Naive thymus-derived CD4-positive, alpha-beta T cell (primary cell): ENCODE results near the gene AMELX. TPM values are rescaled to one million over a fixed set of nuclear protein-coding genes. Genes with fewer than 3 reads are reported as not detected.

ENCODE experiments used
- ATAC-seq: fragments of 150-1000 bp; cut with Tn5 transposase; 2 replicates; pipeline ENCODE4 v1.10.0; 2021; ENCODE audit warnings: mild to moderate bottlenecking, moderate library complexity
- CTCF ChIA-PET: fragments of 350-600 bp; sonication (Branson Sonifier 250); formaldehyde crosslinking; loops from one replicate; lab custom pipeline; 2021; ENCODE audit warnings: antibody characterized with exemption; lab: Charles Lee
- POLR2A ChIA-PET: fragments of 350-600 bp; sonication (Branson Sonifier 250); formaldehyde crosslinking; loops from one replicate; lab custom pipeline; 2021; ENCODE audit warnings: antibody characterized with exemption, inconsistent platforms; lab: Charles Lee
- DNase-seq, 9 donors: peaks; one replicate each; pipeline versions ENCODE4 v3.0.0 to v3.0.0-alpha.2; 2020 to 2022; ENCODE audit warnings: mixed read lengths in 1 of 9
- H3K27ac ChIP-seq: one replicate; pipeline ENCODE4 v1.7.0; 2013; ENCODE audit warnings: mild to moderate bottlenecking, low read depth, low read length, moderate library complexity
- H3K27me3 ChIP-seq, 2 donors: one replicate each; pipeline ENCODE4 v1.7.0; 2013; ENCODE audit warnings: low read length in 2 of 2, mild to moderate bottlenecking in 2 of 2, moderate library complexity in 2 of 2; ENCODE audit not compliant: control insufficient read depth in 2 of 2, insufficient read depth in 2 of 2
- H3K36me3 ChIP-seq, 3 experiments: 1 replicate in 2 of 3; 2 replicates in 1 of 3; pipeline ENCODE4 v1.7.0; 2013; ENCODE audit warnings: low read length in 3 of 3, mild to moderate bottlenecking in 3 of 3, moderate library complexity in 1 of 3; ENCODE audit not compliant: insufficient read depth in 3 of 3, control insufficient read depth in 2 of 3
- H3K4me1 ChIP-seq, 2 donors: one replicate each; pipeline ENCODE4 v1.7.0; 2013; ENCODE audit warnings: low read length in 2 of 2, mild to moderate bottlenecking in 2 of 2, moderate library complexity in 1 of 2; ENCODE audit not compliant: control insufficient read depth in 2 of 2, insufficient read depth in 2 of 2
- H3K4me3 ChIP-seq: 2 replicates; pipeline ENCODE4 v1.7.0; 2013; ENCODE audit warnings: mild to moderate bottlenecking, low read length
- H3K9me3 ChIP-seq, 3 experiments: 1 replicate in 2 of 3; 2 replicates in 1 of 3; pipeline ENCODE4 v1.7.0; 2013; ENCODE audit warnings: low read length in 3 of 3; ENCODE audit not compliant: control insufficient read depth in 2 of 3
- H3K27ac Mint-ChIP-seq, 9 donors: one replicate each; pipeline ENCODE4 v1.8.0; 2020 to 2022; ENCODE audit warnings: mixed read lengths in 9 of 9, mild to moderate bottlenecking in 8 of 9, moderate library complexity in 5 of 9, inconsistent platforms in 2 of 9
- H3K27me3 Mint-ChIP-seq, 5 donors: one replicate each; pipeline ENCODE4 v1.8.0; 2021 to 2022; ENCODE audit warnings: mixed read lengths in 5 of 5, mild to moderate bottlenecking in 1 of 5
- H3K36me3 Mint-ChIP-seq, 5 donors: one replicate each; pipeline ENCODE4 v1.8.0; 2020 to 2022; ENCODE audit warnings: mixed read lengths in 5 of 5, mild to moderate bottlenecking in 3 of 5, inconsistent platforms in 1 of 5
- H3K4me1 Mint-ChIP-seq, 7 donors: one replicate each; pipeline ENCODE4 v1.8.0; 2020 to 2022; ENCODE audit warnings: mixed read lengths in 7 of 7, mild to moderate bottlenecking in 3 of 7, inconsistent platforms in 1 of 7
- H3K4me3 Mint-ChIP-seq, 10 donors: one replicate each; pipeline ENCODE4 v1.8.0; 2020 to 2022; ENCODE audit warnings: mild to moderate bottlenecking in 10 of 10, mixed read lengths in 10 of 10, moderate library complexity in 6 of 10, inconsistent platforms in 2 of 10
- H3K9me3 Mint-ChIP-seq, 11 donors: one replicate each; pipeline ENCODE4 v1.8.0; 2020 to 2022; ENCODE audit warnings: mixed read lengths in 11 of 11, mild to moderate bottlenecking in 4 of 11, inconsistent platforms in 1 of 11, moderate library complexity in 1 of 11
- intact Hi-C, 2 donors: fragments of 100-400 bp; cut with micrococcal nuclease; formaldehyde crosslinking; loops; one replicate each; pipeline ENCODE4 v1.15.1; 2023
- polyA plus RNA-seq, 2 donors: library from polyadenylated mRNA; unstranded; fragments of 300-500 nt; fragmentation: Illumina TruSeq; gene quantifications; one replicate each; pipeline ENCODE4 v1.2.3, GENCODE V29; 2021
- total RNA-seq, 6 experiments: library from RNA in 5 of 6; stranded (reverse) in 5 of 6; gene quantifications; 1 replicate in 5 of 6; 2 replicates in 1 of 6; pipeline ENCODE4 v1.2.3 and lab custom pipeline; 2021 to 2026

The AMELX gene
- total and polyA plus RNA-seq, 7 experiments from 2014 or later: not detected

- H3K36me3 ChIP-seq: no peaks in the 10 kb centered on the region
- intact Hi-C loops: no loop called here
- Mint-ChIP-seq H3K4me1 (no peaks in the 10 kb centered on the region), H3K27me3 (no peaks in the 10 kb centered on the region), H3K4me3 (no peak overlapping the region), H3K27ac (no peak overlapping the region), H3K36me3 (no peaks in the 10 kb centered on the region), H3K9me3 (peaks cover 0 to 11% (median 0%) of the 10 kb centered on the region in 11 donors)
- CTCF ChIA-PET: no interaction called here
- H3K4me3 ChIP-seq: no peak overlapping the region
- no peaks in the 10 kb centered on the region for H3K27me3 ChIP-seq
- H3K27ac ChIP-seq: no peak overlapping the region
- ATAC-seq (no peak), DNase-seq (no peak)
- POLR2A ChIA-PET: no interaction called here
- H3K9me3 ChIP-seq: no peaks in the 10 kb centered on the region
- no peaks in the 10 kb centered on the region for H3K4me1 ChIP-seq
Observed at GRCh38 chrX:11328134-11328533, 34.9 kb downstream of the AMELX start.

GRCh38 chrX:11329021-11329420, 35.8 kb downstream of the AMELX start:
- intact Hi-C loops: no loop called here
- H3K27me3 Mint-ChIP-seq: no peaks in the 10 kb centered on the region
- H3K27ac Mint-ChIP-seq: no peak overlapping the region
- DNase-seq: no peak
- no peaks in the 10 kb centered on the region for H3K4me1 ChIP-seq
- no peaks in the 10 kb centered on the region for H3K27me3 ChIP-seq
- H3K4me3 Mint-ChIP-seq: no peak overlapping the region
- POLR2A ChIA-PET: no interaction called here
- no peaks in the 10 kb centered on the region for H3K36me3 Mint-ChIP-seq
- ATAC-seq: no peak
- peaks cover 0 to 5% (median 0%) of the 10 kb centered on the region in 11 donors for H3K9me3 Mint-ChIP-seq
- no peaks in the 10 kb centered on the region for H3K9me3 ChIP-seq
- H3K36me3 ChIP-seq: no peaks in the 10 kb centered on the region
- H3K4me1 Mint-ChIP-seq: no peaks in the 10 kb centered on the region
- H3K27ac ChIP-seq: no peak overlapping the region
- no peak overlapping the region for H3K4me3 ChIP-seq
- CTCF ChIA-PET: no interaction called here

GRCh38 chrX:11331788-11332187, 38.6 kb downstream of the AMELX start:
- H3K4me3 Mint-ChIP-seq: no peak overlapping the region
- H3K36me3 Mint-ChIP-seq: no peaks in the 10 kb centered on the region
- no peak overlapping the region for H3K4me3 ChIP-seq
- DNase-seq (no peak), ATAC-seq (no peak)
- ChIA-PET POLR2A (no interaction called here), CTCF (no interaction called here)
- no peaks in the 10 kb centered on the region for H3K4me1 Mint-ChIP-seq
- no peaks in the 10 kb centered on the region for H3K27me3 Mint-ChIP-seq
- no peaks in the 10 kb centered on the region for H3K4me1 ChIP-seq
- H3K9me3 ChIP-seq: no peaks in the 10 kb centered on the region
- H3K27me3 ChIP-seq: no peaks in the 10 kb centered on the region
- H3K36me3 ChIP-seq: no peaks in the 10 kb centered on the region
- H3K27ac Mint-ChIP-seq: no peak overlapping the region
- H3K27ac ChIP-seq: no peak overlapping the region
- peaks cover 0 to 4% (median 0%) of the 10 kb centered on the region in 11 donors for H3K9me3 Mint-ChIP-seq
- intact Hi-C loops: no loop called here

GRCh38 chrX:11334165-11334564, 41.0 kb downstream of the AMELX start:
- ChIA-PET CTCF (no interaction called here), POLR2A (no interaction called here)
- intact Hi-C loops: no loop called here
- no peak for DNase-seq
- H3K27ac ChIP-seq: no peak overlapping the region
- Mint-ChIP-seq H3K9me3 (peaks cover 0 to 4% (median 0%) of the 10 kb centered on the region in 11 donors), H3K4me3 (no peak overlapping the region), H3K27me3 (peaks cover 0 to 2% (median 0%) of the 10 kb centered on the region in 5 donors), H3K36me3 (no peaks in the 10 kb centered on the region), H3K4me1 (no peaks in the 10 kb centered on the region), H3K27ac (no peak overlapping the region)
- H3K36me3 ChIP-seq: no peaks in the 10 kb centered on the region
- H3K9me3 ChIP-seq: no peaks in the 10 kb centered on the region
- no peaks in the 10 kb centered on the region for H3K4me1 ChIP-seq
- H3K27me3 ChIP-seq: no peaks in the 10 kb centered on the region
- no peak overlapping the region for H3K4me3 ChIP-seq
- no peak for ATAC-seq

GRCh38 chrX:11336201-11336600, 43.0 kb downstream of the AMELX start:
- Histone ChIP-seq H3K27me3 (no peaks in the 10 kb centered on the region), H3K9me3 (no peaks in the 10 kb centered on the region), H3K27ac (no peak overlapping the region), H3K4me1 (no peaks in the 10 kb centered on the region), H3K36me3 (no peaks in the 10 kb centered on the region), H3K4me3 (no peak overlapping the region)
- intact Hi-C loops: no loop called here
- CTCF ChIA-PET: no interaction called here
- no peaks in the 10 kb centered on the region for H3K36me3 Mint-ChIP-seq
- DNase-seq (no peak), ATAC-seq (no peak)
- H3K27ac Mint-ChIP-seq: no peak overlapping the region
- no peaks in the 10 kb centered on the region for H3K4me1 Mint-ChIP-seq
- peaks cover 0 to 14% (median 0%) of the 10 kb centered on the region in 5 donors for H3K27me3 Mint-ChIP-seq
- no peak overlapping the region for H3K4me3 Mint-ChIP-seq
- POLR2A ChIA-PET: no interaction called here
- H3K9me3 Mint-ChIP-seq: peaks cover 0 to 4% (median 0%) of the 10 kb centered on the region in 11 donors

GRCh38 chrX:11337292-11338009, 44.2 kb downstream of the AMELX start:
- no peak overlapping the region for H3K4me3 Mint-ChIP-seq
- intact Hi-C loops: no loop called here
- no peak overlapping the region for H3K27ac Mint-ChIP-seq
- H3K9me3 ChIP-seq: no peaks in the 10 kb centered on the region
- no peak overlapping the region for H3K27ac ChIP-seq
- H3K27me3 Mint-ChIP-seq: peaks cover 0 to 14% (median 0%) of the 10 kb centered on the region in 5 donors
- no peak overlapping the region for H3K4me3 ChIP-seq
- CTCF ChIA-PET: no interaction called here
- no peaks in the 10 kb centered on the region for H3K27me3 ChIP-seq
- H3K4me1 Mint-ChIP-seq: no peaks in the 10 kb centered on the region
- no peaks in the 10 kb centered on the region for H3K36me3 ChIP-seq
- H3K36me3 Mint-ChIP-seq: no peaks in the 10 kb centered on the region
- H3K4me1 ChIP-seq: no peaks in the 10 kb centered on the region
- ATAC-seq (no peak), DNase-seq (no peak)
- POLR2A ChIA-PET: no interaction called here
- peaks cover 0 to 4% (median 0%) of the 10 kb centered on the region in 11 donors for H3K9me3 Mint-ChIP-seq
